HepG2 (cell line): ENCODE data around the gene TSHZ1.

Experiments
- BCLAF1 ChIP-seq: fragments of 450-650 bp; IDR thresholded peaks from 2 replicates; pipeline ENCODE4 v1.6.1; 2017; ENCODE audit warnings: mild to moderate bottlenecking
- CTCF ChIP-seq: sonication (generic); formaldehyde crosslinking; IDR thresholded peaks from 2 replicates; pipeline ENCODE4 v1.5.0; 2020; ENCODE audit warnings: mild to moderate bottlenecking, missing genetic modification reagents, moderate library complexity
- DDIT3 ChIP-seq: sonication (generic); formaldehyde crosslinking; IDR thresholded peaks from 2 replicates; pipeline ENCODE4 v1.4.0; 2020; ENCODE audit warnings: mild to moderate bottlenecking, missing genetic modification reagents
- DMTF1 ChIP-seq: sonication (generic); formaldehyde crosslinking; IDR thresholded peaks from 2 replicates; pipeline ENCODE4 v1.4.0; 2020; ENCODE audit warnings: mild to moderate bottlenecking, missing genetic modification reagents
- DRAP1 ChIP-seq: IDR thresholded peaks from 2 replicates; pipeline ENCODE4 v1.6.1; 2016; ENCODE audit warnings: missing genetic modification reagents, missing compliant biosample characterization
- HIVEP1 ChIP-seq: sonication (generic); formaldehyde crosslinking; IDR thresholded peaks from 2 replicates; pipeline ENCODE4 v1.4.0; 2020; ENCODE audit warnings: mild to moderate bottlenecking, missing genetic modification reagents
- HMGXB4 ChIP-seq, 2 experiments: sonication (generic) in 1 of 2; formaldehyde crosslinking in 1 of 2; IDR thresholded peaks; 2 replicates each; pipeline versions ENCODE4 v1.4.0 to v1.6.1; 2018 to 2020; ENCODE audit warnings: missing genetic modification reagents in 2 of 2, borderline replicate concordance in 1 of 2, low read depth in 1 of 2, mild to moderate bottlenecking in 1 of 2, missing biosample characterization in 1 of 2
- JUNB ChIP-seq: sonication (generic); formaldehyde crosslinking; IDR thresholded peaks from 2 replicates; pipeline ENCODE4 v1.8.0; 2022; ENCODE audit warnings: missing genetic modification reagents, mild to moderate bottlenecking, borderline replicate concordance
- MXI1 ChIP-seq: IDR thresholded peaks from 3 replicates; pipeline ENCODE4 v1.6.1; 2012; ENCODE audit warnings: low read depth, low read length, inconsistent platforms, borderline replicate concordance
- RBM22 ChIP-seq: fragments of 200-400 bp; formaldehyde crosslinking; optimal IDR thresholded peaks from 2 replicates; pipeline ENCODE3; 2017; ENCODE audit warnings: mild to moderate bottlenecking, low read length, moderate library complexity
- TOE1 ChIP-seq: sonication (generic); formaldehyde crosslinking; IDR thresholded peaks from 2 replicates; pipeline ENCODE4 v1.4.0; 2020; ENCODE audit warnings: mild to moderate bottlenecking, missing genetic modification reagents
- ZNF24 ChIP-seq: fragments of 450-650 bp; IDR thresholded peaks from 2 replicates; pipeline ENCODE4 v1.6.1; 2017; ENCODE audit warnings: antibody characterized with exemption, mild to moderate bottlenecking
- ZNF513 ChIP-seq: sonication (generic); formaldehyde crosslinking; conservative IDR thresholded peaks from 2 replicates; pipeline ENCODE4 v1.5.0; 2020; ENCODE audit warnings: missing genetic modification reagents

GRCh38 chr18:75247611-75248421, 37.2 kb downstream of the TSHZ1 start:
- TF ChIP-seq CTCF (CRISPR knock-in tag) = no peak
- no peak for TF ChIP-seq ZNF513 (CRISPR knock-in tag)
- no peak for TF ChIP-seq HMGXB4 (CRISPR knock-in tag; IDR thresholded peaks at IDR 0.05; ENCODE audit: borderline replicate concordance in 1 of 2, low read depth in 1 of 2)
- TF ChIP-seq DDIT3 = no peak
- no peak for TF ChIP-seq JUNB (CRISPR knock-in tag)
- no peak for TF ChIP-seq ZNF24
- TF ChIP-seq BCLAF1 = no peak
- no peak for TF ChIP-seq TOE1 (CRISPR knock-in tag)
- no peak for TF ChIP-seq DMTF1 (CRISPR knock-in tag)
- TF ChIP-seq RBM22 = no peak
- TF ChIP-seq MXI1 = no peak
- TF ChIP-seq HIVEP1 (CRISPR knock-in tag) = no peak
- no peak for TF ChIP-seq DRAP1
